Measurements from ENCODE around the gene ARNT2. TPM values are rescaled to one million over a fixed set of nuclear protein-coding genes. Genes with fewer than 3 reads are reported as not detected.

Gene ARNT2
- total RNA-seq, 1 donor from 2014 or later, result 72.4 TPM

DNA sequence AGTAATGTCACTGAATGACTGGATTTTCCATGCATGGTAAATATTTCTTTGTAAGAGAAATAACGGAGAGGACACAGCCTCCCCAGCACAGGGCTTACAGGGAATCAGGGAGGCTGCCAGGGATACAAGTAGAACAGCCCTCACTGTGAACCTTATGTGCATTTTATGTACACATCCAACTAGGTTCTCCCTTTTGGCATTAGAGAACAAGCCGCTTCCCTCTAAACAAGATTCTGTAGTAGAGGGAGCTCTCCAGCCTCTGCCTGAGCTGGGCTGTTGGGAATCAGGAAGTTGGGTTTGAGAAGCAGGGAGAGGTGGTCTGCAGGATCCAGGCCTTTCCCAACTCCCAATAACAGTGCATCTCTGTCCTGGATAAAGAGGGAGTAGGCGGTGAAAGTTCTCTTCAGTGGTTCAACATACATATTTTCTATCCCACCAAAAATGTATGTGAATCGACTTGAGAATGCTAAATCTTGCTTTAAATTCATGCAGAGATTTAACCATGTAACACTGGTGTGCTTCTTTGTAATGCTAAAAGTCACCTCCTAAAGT is 83.7 kb downstream of the ARNT2 start:
- Mint-ChIP-seq H3K27me3 (ENCODE audit: unreplicated experiment) (no peaks in the 10 kb centered on the region), H3K4me1 (ENCODE audit: unreplicated experiment) (peaks cover 93% of the 10 kb centered on the region), H3K27ac (ENCODE audit: unreplicated experiment) (peak overlapping the region; percentile 91), H3K9me3 (ENCODE audit: unreplicated experiment) (no peaks in the 10 kb centered on the region), H3K36me3 (ENCODE audit: unreplicated experiment) (peaks cover 25% of the 10 kb centered on the region), H3K4me3 (ENCODE audit: unreplicated experiment) (no peak overlapping the region)
- DNase-seq (ENCODE audit: extremely low spot score, unreplicated experiment), result no peak
- TF ChIP-seq, protein P1, sequence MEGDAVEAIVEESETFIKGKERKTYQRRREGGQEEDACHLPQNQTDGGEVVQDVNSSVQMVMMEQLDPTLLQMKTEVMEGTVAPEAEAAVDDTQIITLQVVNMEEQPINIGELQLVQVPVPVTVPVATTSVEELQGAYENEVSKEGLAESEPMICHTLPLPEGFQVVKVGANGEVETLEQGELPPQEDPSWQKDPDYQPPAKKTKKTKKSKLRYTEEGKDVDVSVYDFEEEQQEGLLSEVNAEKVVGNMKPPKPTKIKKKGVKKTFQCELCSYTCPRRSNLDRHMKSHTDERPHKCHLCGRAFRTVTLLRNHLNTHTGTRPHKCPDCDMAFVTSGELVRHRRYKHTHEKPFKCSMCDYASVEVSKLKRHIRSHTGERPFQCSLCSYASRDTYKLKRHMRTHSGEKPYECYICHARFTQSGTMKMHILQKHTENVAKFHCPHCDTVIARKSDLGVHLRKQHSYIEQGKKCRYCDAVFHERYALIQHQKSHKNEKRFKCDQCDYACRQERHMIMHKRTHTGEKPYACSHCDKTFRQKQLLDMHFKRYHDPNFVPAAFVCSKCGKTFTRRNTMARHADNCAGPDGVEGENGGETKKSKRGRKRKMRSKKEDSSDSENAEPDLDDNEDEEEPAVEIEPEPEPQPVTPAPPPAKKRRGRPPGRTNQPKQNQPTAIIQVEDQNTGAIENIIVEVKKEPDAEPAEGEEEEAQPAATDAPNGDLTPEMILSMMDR (IDR thresholded peaks at IDR 0.05), result no peak

DNA sequence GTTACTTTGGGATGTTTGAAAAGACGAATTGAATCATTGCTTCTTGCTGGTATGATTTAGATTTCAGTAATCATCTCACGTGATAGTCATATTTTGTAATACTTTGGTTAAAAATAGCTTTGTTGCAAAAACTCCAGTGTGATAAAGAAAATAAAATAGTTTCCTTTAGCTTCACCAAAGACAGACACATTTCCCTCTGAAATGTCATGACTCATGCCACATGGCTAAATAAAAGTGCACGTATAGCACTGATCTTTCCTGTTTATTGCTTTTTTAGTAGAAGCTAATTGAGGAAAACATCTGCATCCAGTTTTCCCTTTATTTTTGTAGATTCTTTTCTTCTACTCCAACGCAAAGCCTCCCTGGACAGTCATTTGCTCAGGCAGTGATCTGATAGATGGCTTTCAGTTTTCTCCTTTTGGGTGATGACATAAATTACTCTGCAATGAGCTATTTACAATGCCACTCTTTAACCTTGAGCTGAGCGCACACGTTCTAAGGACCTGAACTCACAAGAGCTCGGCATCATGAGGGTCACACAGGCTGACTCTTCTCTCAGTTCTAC is 84.9 kb downstream of the ARNT2 start:
- H3K4me1 Mint-ChIP-seq (ENCODE audit: unreplicated experiment), result peaks cover 90% of the 10 kb centered on the region
- peaks cover 31% of the 10 kb centered on the region for H3K36me3 Mint-ChIP-seq (ENCODE audit: unreplicated experiment)
- DNase-seq (ENCODE audit: extremely low spot score, unreplicated experiment), result no peak
- TF ChIP-seq, protein P1 (IDR thresholded peaks at IDR 0.05), result no peak
- H3K27ac Mint-ChIP-seq (ENCODE audit: unreplicated experiment), result peak overlapping the region; percentile 91
- H3K27me3 Mint-ChIP-seq (ENCODE audit: unreplicated experiment), result no peaks in the 10 kb centered on the region
- no peak overlapping the region for H3K4me3 Mint-ChIP-seq (ENCODE audit: unreplicated experiment)
- H3K9me3 Mint-ChIP-seq (ENCODE audit: unreplicated experiment), result no peaks in the 10 kb centered on the region

DNA sequence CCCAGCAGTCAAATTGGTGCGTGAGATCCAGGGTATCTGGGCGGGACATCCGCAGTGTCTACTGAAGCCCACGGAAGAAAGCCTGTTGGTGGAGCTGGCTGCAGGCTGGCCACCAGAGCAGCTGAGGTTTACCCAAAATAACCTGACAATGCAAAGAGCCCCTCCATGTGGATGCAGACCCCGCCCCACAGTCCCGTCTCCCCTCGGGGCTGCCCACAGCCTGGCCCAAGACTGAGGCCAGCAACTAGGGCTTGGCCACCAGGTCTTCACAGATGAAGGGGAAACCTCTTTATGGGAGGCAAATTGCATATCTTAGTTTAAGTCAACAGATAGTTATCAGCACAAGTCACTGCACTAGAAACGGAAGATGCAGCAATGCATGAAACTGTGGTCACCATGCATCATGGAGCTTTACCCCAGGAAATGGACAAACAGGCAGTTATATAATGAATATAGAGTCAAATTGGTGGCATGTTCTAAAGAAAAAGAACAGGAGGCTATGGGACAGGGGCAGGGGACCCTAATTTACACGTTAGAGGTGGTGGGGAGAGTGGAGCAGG is 86.3 kb downstream of the ARNT2 start:
- no peak overlapping the region for H3K4me3 Mint-ChIP-seq (ENCODE audit: unreplicated experiment)
- H3K4me1 Mint-ChIP-seq (ENCODE audit: unreplicated experiment), result peaks cover 90% of the 10 kb centered on the region
- no peaks in the 10 kb centered on the region for H3K9me3 Mint-ChIP-seq (ENCODE audit: unreplicated experiment)
- peak overlapping the region; percentile 11 for H3K27ac Mint-ChIP-seq (ENCODE audit: unreplicated experiment)
- no peak for DNase-seq (ENCODE audit: extremely low spot score, unreplicated experiment)
- TF ChIP-seq, protein P1 (IDR thresholded peaks at IDR 0.05), result no peak
- H3K27me3 Mint-ChIP-seq (ENCODE audit: unreplicated experiment), result no peaks in the 10 kb centered on the region
- H3K36me3 Mint-ChIP-seq (ENCODE audit: unreplicated experiment), result peaks cover 28% of the 10 kb centered on the region

DNA sequence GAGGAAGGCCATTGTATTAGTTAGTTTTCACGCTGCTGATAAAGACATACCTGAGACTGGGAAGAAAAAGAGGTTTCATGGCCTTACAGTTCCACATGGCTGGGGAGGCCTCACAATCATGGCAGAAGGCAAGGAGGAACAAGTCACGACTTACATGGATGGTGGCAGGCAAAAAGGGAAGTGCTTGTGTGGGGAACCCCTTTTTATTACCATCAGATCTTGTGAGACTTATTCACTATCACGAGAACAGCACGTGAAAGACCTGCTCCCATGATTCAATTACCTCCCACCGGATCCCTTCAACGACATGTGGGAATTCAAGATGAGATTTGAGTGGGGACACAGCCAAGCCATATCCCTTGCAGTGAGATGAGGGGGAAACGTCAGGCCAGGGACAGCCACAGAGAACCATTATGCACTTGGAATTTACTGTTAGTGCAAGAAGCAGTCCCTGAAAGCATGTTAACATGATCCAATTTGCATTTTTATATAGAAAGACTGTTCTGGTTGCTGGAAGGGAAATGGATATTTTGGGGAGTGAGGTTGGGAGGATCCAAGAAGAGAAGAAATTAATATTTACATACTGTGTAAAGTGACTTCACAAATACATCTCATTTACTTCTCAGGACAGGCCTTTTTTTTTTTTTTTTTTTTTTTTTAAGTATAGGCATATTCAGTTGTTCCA is 87.1 kb downstream of the ARNT2 start:
- H3K36me3 Mint-ChIP-seq (ENCODE audit: unreplicated experiment), result peaks cover 31% of the 10 kb centered on the region
- H3K4me1 Mint-ChIP-seq (ENCODE audit: unreplicated experiment), result peaks cover 90% of the 10 kb centered on the region
- H3K4me3 Mint-ChIP-seq (ENCODE audit: unreplicated experiment), result no peak overlapping the region
- TF ChIP-seq, protein P1 (IDR thresholded peaks at IDR 0.05), result no peak
- DNase-seq (ENCODE audit: extremely low spot score, unreplicated experiment), result no peak
- no peaks in the 10 kb centered on the region for H3K27me3 Mint-ChIP-seq (ENCODE audit: unreplicated experiment)
- no peaks in the 10 kb centered on the region for H3K9me3 Mint-ChIP-seq (ENCODE audit: unreplicated experiment)
- H3K27ac Mint-ChIP-seq (ENCODE audit: unreplicated experiment), result peak overlapping the region; percentile 11

DNA sequence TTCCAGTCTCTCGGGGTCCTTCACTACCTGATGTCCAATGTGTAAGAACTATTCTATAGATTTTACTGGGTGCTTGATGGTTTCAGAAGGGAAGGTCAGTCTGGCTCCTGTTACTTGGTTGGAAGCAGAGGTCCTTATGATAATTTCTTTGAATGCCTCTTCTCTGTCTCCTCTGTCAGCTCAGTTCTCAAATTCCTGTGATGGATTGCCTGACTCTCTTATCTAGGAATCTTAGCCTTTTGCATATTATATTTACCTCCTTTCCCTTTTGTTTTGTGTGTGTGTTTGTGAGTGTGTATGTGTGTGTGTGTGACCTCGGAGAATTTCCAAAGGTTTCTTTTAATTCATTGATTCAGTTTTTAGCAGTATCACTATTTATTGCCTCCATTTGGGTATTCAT is 88.2 kb downstream of the ARNT2 start:
- Mint-ChIP-seq H3K27me3 (ENCODE audit: unreplicated experiment) (no peaks in the 10 kb centered on the region), H3K36me3 (ENCODE audit: unreplicated experiment) (peaks cover 31% of the 10 kb centered on the region)

More for the DNA sequence above, 88.2 kb downstream of the ARNT2 start:
- TF ChIP-seq, protein P1 (IDR thresholded peaks at IDR 0.05), result no peak
- no peak for DNase-seq (ENCODE audit: extremely low spot score, unreplicated experiment)
- H3K9me3 Mint-ChIP-seq (ENCODE audit: unreplicated experiment), result no peaks in the 10 kb centered on the region
- no peak overlapping the region for H3K4me3 Mint-ChIP-seq (ENCODE audit: unreplicated experiment)
- peaks cover 89% of the 10 kb centered on the region for H3K4me1 Mint-ChIP-seq (ENCODE audit: unreplicated experiment)
- H3K27ac Mint-ChIP-seq (ENCODE audit: unreplicated experiment), result peak overlapping the region; percentile 76
